ENCODE measurements around the gene AQP1. TPM values are rescaled to one million over a fixed set of nuclear protein-coding genes. Genes with fewer than 3 reads are reported as not detected.

Gene AQP1
- total RNA-seq, 1 donor from 2014 or later, result not detected

DNA sequence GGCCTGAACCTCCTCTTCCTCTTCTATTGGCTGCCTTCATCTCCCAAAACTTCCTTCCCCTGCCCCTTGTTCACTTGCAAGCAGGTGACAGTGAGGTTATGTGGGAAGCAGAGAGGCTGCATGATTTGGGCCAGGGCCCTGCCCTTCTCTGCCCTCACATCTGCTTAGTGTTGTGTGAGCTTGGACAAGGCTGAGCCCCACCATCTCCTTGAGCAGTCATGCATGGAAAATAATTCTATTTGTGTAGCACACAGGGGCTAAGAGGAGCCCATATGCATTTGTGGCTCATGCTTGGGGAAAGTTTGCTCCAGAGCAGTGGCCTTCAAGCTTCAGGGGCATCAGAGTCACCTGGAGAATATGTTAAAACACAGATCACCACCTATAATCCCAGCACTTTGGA, 26.8 kb upstream of the AQP1 start:
- Mint-ChIP-seq H3K9me3 (ENCODE audit: unreplicated experiment) (peaks cover 6% of the 10 kb centered on the region), H3K27ac (ENCODE audit: unreplicated experiment) (no peak overlapping the region), H3K4me1 (ENCODE audit: low read depth, unreplicated experiment) (peaks cover 6% of the 10 kb centered on the region), H3K27me3 (ENCODE audit: unreplicated experiment) (peaks cover 4% of the 10 kb centered on the region), H3K36me3 (ENCODE audit: unreplicated experiment) (no peaks in the 10 kb centered on the region), H3K4me3 (ENCODE audit: unreplicated experiment) (no peak overlapping the region)
- TF ChIP-seq, protein P1, sequence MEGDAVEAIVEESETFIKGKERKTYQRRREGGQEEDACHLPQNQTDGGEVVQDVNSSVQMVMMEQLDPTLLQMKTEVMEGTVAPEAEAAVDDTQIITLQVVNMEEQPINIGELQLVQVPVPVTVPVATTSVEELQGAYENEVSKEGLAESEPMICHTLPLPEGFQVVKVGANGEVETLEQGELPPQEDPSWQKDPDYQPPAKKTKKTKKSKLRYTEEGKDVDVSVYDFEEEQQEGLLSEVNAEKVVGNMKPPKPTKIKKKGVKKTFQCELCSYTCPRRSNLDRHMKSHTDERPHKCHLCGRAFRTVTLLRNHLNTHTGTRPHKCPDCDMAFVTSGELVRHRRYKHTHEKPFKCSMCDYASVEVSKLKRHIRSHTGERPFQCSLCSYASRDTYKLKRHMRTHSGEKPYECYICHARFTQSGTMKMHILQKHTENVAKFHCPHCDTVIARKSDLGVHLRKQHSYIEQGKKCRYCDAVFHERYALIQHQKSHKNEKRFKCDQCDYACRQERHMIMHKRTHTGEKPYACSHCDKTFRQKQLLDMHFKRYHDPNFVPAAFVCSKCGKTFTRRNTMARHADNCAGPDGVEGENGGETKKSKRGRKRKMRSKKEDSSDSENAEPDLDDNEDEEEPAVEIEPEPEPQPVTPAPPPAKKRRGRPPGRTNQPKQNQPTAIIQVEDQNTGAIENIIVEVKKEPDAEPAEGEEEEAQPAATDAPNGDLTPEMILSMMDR (IDR thresholded peaks at IDR 0.05; ENCODE audit: partially characterized antibody, unreplicated experiment), result no peak
- no peak for DNase-seq

DNA sequence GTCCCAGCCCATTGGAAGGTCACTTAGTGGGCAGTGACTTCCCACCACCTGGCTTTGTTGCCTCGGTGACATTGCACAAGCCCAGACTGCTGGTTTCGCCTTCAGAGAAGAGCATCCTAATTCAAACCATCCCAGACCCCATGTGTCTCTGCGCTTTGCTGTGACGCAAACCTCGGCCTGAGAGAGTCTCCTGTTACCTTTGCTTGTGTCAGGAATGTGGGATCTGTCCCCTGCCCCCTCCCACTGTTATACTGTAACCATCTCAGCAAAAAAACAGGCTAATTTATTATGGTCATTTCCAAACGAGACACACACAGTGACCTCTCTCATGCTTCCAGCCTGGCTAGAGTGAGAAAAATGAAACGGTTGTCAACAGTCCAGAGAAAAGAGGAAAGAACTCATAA, 25.0 kb upstream of the AQP1 start:
- DNase-seq, result no peak
- H3K27me3 Mint-ChIP-seq (ENCODE audit: unreplicated experiment), result peaks cover 2% of the 10 kb centered on the region

DNA sequence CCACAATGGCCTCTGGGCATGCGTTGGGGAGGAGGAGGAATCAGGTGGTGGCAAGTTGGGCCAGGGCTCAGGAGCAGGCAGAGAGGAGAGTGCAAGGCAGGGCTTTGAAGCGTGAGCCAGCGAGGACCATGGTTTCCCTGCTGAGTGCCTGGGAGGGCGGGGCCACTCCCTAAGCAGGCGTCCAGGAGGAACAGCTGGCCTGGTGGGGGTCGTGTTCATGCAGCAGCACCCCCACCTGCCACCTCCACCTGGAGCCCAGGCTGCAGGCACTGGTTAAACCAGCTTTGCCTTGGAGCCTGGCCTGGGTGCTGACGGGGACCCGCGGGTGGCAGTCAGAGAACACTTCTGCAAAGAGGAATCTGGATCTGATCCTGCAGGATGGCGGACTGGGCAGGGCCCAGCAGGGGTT, 24.2 kb upstream of the AQP1 start:
- no peak overlapping the region for H3K27ac Mint-ChIP-seq (ENCODE audit: unreplicated experiment)
- H3K27me3 Mint-ChIP-seq (ENCODE audit: unreplicated experiment), result peaks cover 2% of the 10 kb centered on the region
- TF ChIP-seq, protein P1 (IDR thresholded peaks at IDR 0.05; ENCODE audit: partially characterized antibody, unreplicated experiment), result no peak
- H3K4me3 Mint-ChIP-seq (ENCODE audit: unreplicated experiment), result no peak overlapping the region
- no peak for DNase-seq
- H3K36me3 Mint-ChIP-seq (ENCODE audit: unreplicated experiment), result peaks cover 6% of the 10 kb centered on the region
- peaks cover 6% of the 10 kb centered on the region for H3K4me1 Mint-ChIP-seq (ENCODE audit: low read depth, unreplicated experiment)
- H3K9me3 Mint-ChIP-seq (ENCODE audit: unreplicated experiment), result peaks cover 9% of the 10 kb centered on the region

More for the DNA sequence above, 25.0 kb upstream of the AQP1 start:
- H3K4me3 Mint-ChIP-seq (ENCODE audit: unreplicated experiment), result no peak overlapping the region
- peaks cover 6% of the 10 kb centered on the region for H3K4me1 Mint-ChIP-seq (ENCODE audit: low read depth, unreplicated experiment)
- H3K27ac Mint-ChIP-seq (ENCODE audit: unreplicated experiment), result no peak overlapping the region
- peaks cover 9% of the 10 kb centered on the region for H3K9me3 Mint-ChIP-seq (ENCODE audit: unreplicated experiment)
- TF ChIP-seq, protein P1 (IDR thresholded peaks at IDR 0.05; ENCODE audit: partially characterized antibody, unreplicated experiment), result no peak
- H3K36me3 Mint-ChIP-seq (ENCODE audit: unreplicated experiment), result peaks cover 6% of the 10 kb centered on the region

DNA sequence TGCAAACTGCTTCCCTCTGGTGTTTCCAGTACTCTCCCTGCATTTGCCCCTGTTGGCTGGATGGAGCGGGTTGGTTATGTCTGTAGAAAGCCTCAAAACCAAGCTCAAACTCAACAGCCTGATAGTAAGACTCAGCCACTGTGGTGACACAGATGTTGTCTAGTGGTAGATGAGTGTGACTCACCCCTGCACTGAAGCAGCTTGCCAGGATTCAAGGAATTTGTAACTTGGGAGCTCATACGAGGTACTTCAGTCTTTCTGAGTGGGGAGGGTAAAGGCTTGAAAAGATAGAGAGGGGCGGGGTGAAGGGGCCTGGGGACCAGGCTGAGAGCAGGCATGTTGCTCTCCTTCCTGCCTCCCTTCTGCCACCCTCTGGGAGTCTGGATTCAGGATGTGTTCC, 22.9 kb upstream of the AQP1 start:
- peaks cover 9% of the 10 kb centered on the region for H3K9me3 Mint-ChIP-seq (ENCODE audit: unreplicated experiment)
- no peak overlapping the region for H3K27ac Mint-ChIP-seq (ENCODE audit: unreplicated experiment)
- TF ChIP-seq, protein P1 (IDR thresholded peaks at IDR 0.05; ENCODE audit: partially characterized antibody, unreplicated experiment), result no peak
- H3K27me3 Mint-ChIP-seq (ENCODE audit: unreplicated experiment), result peaks cover 2% of the 10 kb centered on the region
- H3K36me3 Mint-ChIP-seq (ENCODE audit: unreplicated experiment), result peaks cover 6% of the 10 kb centered on the region
- no peak for DNase-seq
- peaks cover 6% of the 10 kb centered on the region for H3K4me1 Mint-ChIP-seq (ENCODE audit: low read depth, unreplicated experiment)
- no peak overlapping the region for H3K4me3 Mint-ChIP-seq (ENCODE audit: unreplicated experiment)

DNA sequence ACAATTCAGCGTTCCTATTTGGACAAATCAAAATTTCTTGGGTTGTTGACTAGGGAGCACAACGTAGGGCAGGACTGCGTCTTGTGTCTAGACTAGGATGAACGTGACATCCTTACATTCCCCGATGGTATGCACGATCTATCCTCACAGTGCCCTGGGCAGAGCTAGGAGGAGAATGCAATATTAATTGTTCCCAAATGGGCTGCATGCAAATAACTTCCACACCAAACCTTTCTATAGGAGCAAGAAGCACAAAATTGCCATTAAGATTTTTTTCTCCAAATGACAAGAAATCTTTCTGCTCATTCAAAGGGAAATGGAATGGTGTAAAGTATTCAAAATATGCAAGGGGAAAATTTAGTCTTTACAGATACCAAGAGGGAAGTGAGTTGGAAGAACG, 21.4 kb upstream of the AQP1 start:
- TF ChIP-seq, protein P1 (IDR thresholded peaks at IDR 0.05; ENCODE audit: partially characterized antibody, unreplicated experiment), result no peak
- no peak for DNase-seq

More for the DNA sequence above, 21.4 kb upstream of the AQP1 start:
- peaks cover 4% of the 10 kb centered on the region for H3K9me3 Mint-ChIP-seq (ENCODE audit: unreplicated experiment)
- H3K36me3 Mint-ChIP-seq (ENCODE audit: unreplicated experiment), result peaks cover 6% of the 10 kb centered on the region
- peaks cover 6% of the 10 kb centered on the region for H3K4me1 Mint-ChIP-seq (ENCODE audit: low read depth, unreplicated experiment)
- peaks cover 2% of the 10 kb centered on the region for H3K27me3 Mint-ChIP-seq (ENCODE audit: unreplicated experiment)
- no peak overlapping the region for H3K27ac Mint-ChIP-seq (ENCODE audit: unreplicated experiment)
- no peak overlapping the region for H3K4me3 Mint-ChIP-seq (ENCODE audit: unreplicated experiment)

All from glutamatergic neuron (in vitro differentiated cells).